ENCODE measurements around the gene MVB12B. TPM values are rescaled to one million over a fixed set of nuclear protein-coding genes. Genes with fewer than 3 reads are reported as not detected.

The MVB12B gene
- total and polyA plus RNA-seq, 2 donors (not counting 1 experiment from before 2014, with no cell fraction given) = 2.5 to 2.6 TPM

DNA sequence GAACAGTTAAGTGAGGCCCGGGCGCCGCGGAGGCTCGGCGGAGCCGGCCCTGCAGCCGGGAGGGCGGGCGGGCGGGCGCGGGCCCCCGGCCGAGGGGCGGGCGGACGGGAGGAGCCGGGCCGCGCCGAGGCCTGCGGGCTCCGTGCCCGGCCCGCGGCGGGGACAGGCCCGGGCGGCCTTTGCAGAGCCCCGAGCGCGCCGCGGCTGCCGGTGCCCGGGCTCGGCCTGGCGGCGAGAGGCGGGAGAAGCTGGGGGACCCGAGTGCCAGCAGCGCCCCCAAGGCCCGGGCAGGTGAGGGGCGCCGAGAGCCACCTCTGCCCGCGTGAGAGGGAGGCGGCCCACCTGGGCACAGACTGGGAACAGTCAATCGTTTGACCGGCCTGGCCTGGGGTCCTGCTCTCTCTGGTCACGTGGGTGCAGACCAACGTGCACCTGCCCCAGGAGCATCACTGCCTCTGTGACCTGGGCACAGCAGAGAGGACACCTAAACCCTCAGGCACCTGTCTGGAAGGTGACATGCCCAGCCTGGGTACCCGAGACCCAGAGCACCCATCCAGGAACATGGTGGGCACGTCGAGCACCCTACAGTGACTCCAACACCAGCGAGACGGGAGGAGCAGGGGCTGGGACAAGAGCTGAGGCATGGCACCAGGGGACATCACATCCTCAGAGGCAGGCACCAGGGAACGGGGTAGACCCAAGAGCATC, 531 bp downstream of the MVB12B start:
- no peaks in the 10 kb centered on the region for H3K36me3 ChIP-seq (ENCODE audit: control insufficient read depth, insufficient read depth, low read length)
- no peaks in the 10 kb centered on the region for H3K27me3 ChIP-seq (ENCODE audit: control insufficient read depth, insufficient read depth, low read length)
- H3K9me3 ChIP-seq (ENCODE audit: control insufficient read depth, insufficient read depth, low read depth, low read length) = no peaks in the 10 kb centered on the region
- no peaks in the 10 kb centered on the region for H4K20me1 ChIP-seq (ENCODE audit: control insufficient read depth, extremely low read depth, insufficient read depth, low read length)
- no peak for DNase-seq (ENCODE audit: low read depth in 2 of 2)
- H3K27ac ChIP-seq (ENCODE audit: insufficient read depth, low read length) = peak overlapping the region; percentile 19
- no peaks in the 10 kb centered on the region for H3K4me1 ChIP-seq (ENCODE audit: control insufficient read depth, extremely low read depth, insufficient read depth, low read length)
- H3K4me3 ChIP-seq (replicated peaks in 1 of 4; ENCODE audit: control extremely low read depth in 1 of 4, insufficient read depth in 1 of 4, low read depth in 3 of 4, low read length in 4 of 4) = peak overlapping the region; percentile 49 to 68 (median 60)
- no peaks in the 10 kb centered on the region for H3K79me2 ChIP-seq (ENCODE audit: control insufficient read depth, insufficient read depth, low read length)
- H3K9ac ChIP-seq (ENCODE audit: insufficient read depth, low read length) = peak overlapping the region; percentile 64
- no peak for TF ChIP-seq EZH2 (IDR thresholded peaks at IDR 0.05; ENCODE audit: low read length, missing control alignments)
- peak overlapping the region; percentile 92 for H3K4me2 ChIP-seq (ENCODE audit: extremely low read depth, insufficient read depth, low read length)
- H2AFZ ChIP-seq (ENCODE audit: low read length) = peak overlapping the region; percentile 58

DNA sequence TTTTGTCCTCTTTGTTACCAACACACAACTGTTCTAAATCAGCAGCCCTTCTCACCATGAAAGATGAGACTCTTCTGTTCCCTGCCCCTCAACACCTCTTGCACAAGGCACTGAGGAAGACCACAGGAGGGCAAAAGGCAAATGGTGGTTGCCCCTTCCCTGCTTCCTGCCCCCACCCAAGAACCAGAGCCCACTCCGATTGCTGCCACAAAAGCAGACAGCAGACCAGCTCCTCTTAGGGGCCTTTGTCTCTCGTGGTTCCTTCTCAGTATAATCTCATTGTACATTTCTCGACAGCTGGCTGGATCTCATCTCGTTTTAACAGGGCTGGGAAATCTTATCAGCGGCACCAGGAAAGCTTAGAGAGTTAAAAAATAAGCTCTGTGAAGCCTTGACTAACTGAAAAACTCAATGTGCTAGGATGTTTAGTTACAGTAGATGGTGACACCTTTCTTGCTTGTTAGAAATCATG, 1.1 kb downstream of the MVB12B start:
- DNase-seq (ENCODE audit: low read depth in 2 of 2) = no peak
- Histone ChIP-seq H3K9me3 (ENCODE audit: control insufficient read depth, insufficient read depth, low read depth, low read length) (no peaks in the 10 kb centered on the region), H3K27ac (ENCODE audit: insufficient read depth, low read length) (no peak overlapping the region), H3K27me3 (ENCODE audit: control insufficient read depth, insufficient read depth, low read length) (no peaks in the 10 kb centered on the region), H3K4me3 (replicated peaks in 1 of 4; ENCODE audit: control extremely low read depth in 1 of 4, insufficient read depth in 1 of 4, low read depth in 3 of 4, low read length in 4 of 4) (peak overlapping the region in 3 of 4 experiments; percentile 58 to 68 (median 61)), H4K20me1 (ENCODE audit: control insufficient read depth, extremely low read depth, insufficient read depth, low read length) (no peaks in the 10 kb centered on the region), H3K4me1 (ENCODE audit: control insufficient read depth, extremely low read depth, insufficient read depth, low read length) (no peaks in the 10 kb centered on the region), H3K79me2 (ENCODE audit: control insufficient read depth, insufficient read depth, low read length) (no peaks in the 10 kb centered on the region), H2AFZ (ENCODE audit: low read length) (peak overlapping the region; percentile 58), H3K36me3 (ENCODE audit: control insufficient read depth, insufficient read depth, low read length) (no peaks in the 10 kb centered on the region), H3K4me2 (ENCODE audit: extremely low read depth, insufficient read depth, low read length) (peak overlapping the region; percentile 92), H3K9ac (ENCODE audit: insufficient read depth, low read length) (no peak overlapping the region)
- TF ChIP-seq, protein P1, sequence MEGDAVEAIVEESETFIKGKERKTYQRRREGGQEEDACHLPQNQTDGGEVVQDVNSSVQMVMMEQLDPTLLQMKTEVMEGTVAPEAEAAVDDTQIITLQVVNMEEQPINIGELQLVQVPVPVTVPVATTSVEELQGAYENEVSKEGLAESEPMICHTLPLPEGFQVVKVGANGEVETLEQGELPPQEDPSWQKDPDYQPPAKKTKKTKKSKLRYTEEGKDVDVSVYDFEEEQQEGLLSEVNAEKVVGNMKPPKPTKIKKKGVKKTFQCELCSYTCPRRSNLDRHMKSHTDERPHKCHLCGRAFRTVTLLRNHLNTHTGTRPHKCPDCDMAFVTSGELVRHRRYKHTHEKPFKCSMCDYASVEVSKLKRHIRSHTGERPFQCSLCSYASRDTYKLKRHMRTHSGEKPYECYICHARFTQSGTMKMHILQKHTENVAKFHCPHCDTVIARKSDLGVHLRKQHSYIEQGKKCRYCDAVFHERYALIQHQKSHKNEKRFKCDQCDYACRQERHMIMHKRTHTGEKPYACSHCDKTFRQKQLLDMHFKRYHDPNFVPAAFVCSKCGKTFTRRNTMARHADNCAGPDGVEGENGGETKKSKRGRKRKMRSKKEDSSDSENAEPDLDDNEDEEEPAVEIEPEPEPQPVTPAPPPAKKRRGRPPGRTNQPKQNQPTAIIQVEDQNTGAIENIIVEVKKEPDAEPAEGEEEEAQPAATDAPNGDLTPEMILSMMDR (conservative IDR thresholded peaks at IDR 0.05 in 1 of 2, IDR thresholded peaks at IDR 0.05 in 1 of 2; ENCODE audit: low read depth in 1 of 2, low read length in 2 of 2) = no peak
- TF ChIP-seq EZH2 (IDR thresholded peaks at IDR 0.05; ENCODE audit: low read length, missing control alignments) = no peak

DNA sequence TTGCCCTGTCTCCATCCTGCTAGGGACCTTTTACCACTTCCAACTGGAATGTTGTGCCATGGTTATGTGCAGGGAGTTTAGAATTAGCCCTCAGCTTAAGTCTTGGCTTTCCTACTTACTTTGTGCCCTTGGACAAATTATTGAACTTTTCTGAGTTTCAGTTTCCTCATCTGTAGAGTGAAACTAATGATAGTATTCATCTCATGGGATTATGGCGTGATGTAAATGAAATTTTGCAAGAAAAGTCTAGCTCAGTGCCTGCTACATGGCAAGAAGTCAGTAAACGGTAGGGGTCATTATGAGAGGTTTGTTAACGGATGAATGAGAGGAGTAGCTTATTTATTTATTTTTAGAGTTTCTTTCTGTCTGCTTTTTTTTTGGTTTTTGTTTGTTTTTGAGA, 1.8 kb downstream of the MVB12B start:
- Histone ChIP-seq H3K4me3 (replicated peaks in 1 of 4; ENCODE audit: control extremely low read depth in 1 of 4, insufficient read depth in 1 of 4, low read depth in 3 of 4, low read length in 4 of 4) (no peak overlapping the region), H3K27ac (ENCODE audit: insufficient read depth, low read length) (no peak overlapping the region), H3K36me3 (ENCODE audit: control insufficient read depth, insufficient read depth, low read length) (no peaks in the 10 kb centered on the region), H2AFZ (ENCODE audit: low read length) (no peak overlapping the region), H3K9me3 (ENCODE audit: control insufficient read depth, insufficient read depth, low read depth, low read length) (no peaks in the 10 kb centered on the region), H3K4me1 (ENCODE audit: control insufficient read depth, extremely low read depth, insufficient read depth, low read length) (no peaks in the 10 kb centered on the region), H4K20me1 (ENCODE audit: control insufficient read depth, extremely low read depth, insufficient read depth, low read length) (no peaks in the 10 kb centered on the region), H3K27me3 (ENCODE audit: control insufficient read depth, insufficient read depth, low read length) (no peaks in the 10 kb centered on the region), H3K4me2 (ENCODE audit: extremely low read depth, insufficient read depth, low read length) (no peak overlapping the region), H3K79me2 (ENCODE audit: control insufficient read depth, insufficient read depth, low read length) (no peaks in the 10 kb centered on the region), H3K9ac (ENCODE audit: insufficient read depth, low read length) (no peak overlapping the region)
- no peak for DNase-seq (ENCODE audit: low read depth in 2 of 2)
- TF ChIP-seq, protein P1 (conservative IDR thresholded peaks at IDR 0.05 in 1 of 2, IDR thresholded peaks at IDR 0.05 in 1 of 2; ENCODE audit: low read depth in 1 of 2, low read length in 2 of 2) = no peak
- no peak for TF ChIP-seq EZH2 (IDR thresholded peaks at IDR 0.05; ENCODE audit: low read length, missing control alignments)

Data from fibroblast of lung (primary cell).